HepG2 (cell line): ENCODE results near the gene LZTR1. TPM values are rescaled to one million over a fixed set of nuclear protein-coding genes. Genes with fewer than 3 reads are reported as not detected.
A peak's percentile ranks its signal among the peaks of the same experiment; 100 is the strongest.

ENCODE experiments used
- CBX2 ChIP-seq, 2 experiments: fragments of 200-600 bp in 1 of 2; sonication (generic); formaldehyde crosslinking in 1 of 2; IDR thresholded peaks; 2 replicates each; pipeline versions ENCODE4 v1.7.0 to v1.8.1; 2018 to 2022; ENCODE audit warnings: low read depth in 2 of 2, low read length in 1 of 2, mild to moderate bottlenecking in 1 of 2, missing genetic modification reagents in 1 of 2
- EZH2 ChIP-seq: conservative IDR thresholded peaks from 2 replicates; pipeline ENCODE4 v1.6.1; 2012; ENCODE audit warnings: mild to moderate bottlenecking, low read depth, low read length, moderate library complexity
- FOXK2 ChIP-seq: fragments of 450-650 bp; IDR thresholded peaks from 2 replicates; pipeline ENCODE4 v1.6.1; 2016
- GZF1 ChIP-seq: sonication (generic); formaldehyde crosslinking; IDR thresholded peaks from 2 replicates; pipeline ENCODE4 v1.5.1; 2020; ENCODE audit warnings: mild to moderate bottlenecking, missing genetic modification reagents
- MAZ ChIP-seq, 2 experiments: sonication (generic) in 1 of 2; formaldehyde crosslinking in 1 of 2; IDR thresholded peaks; 2 replicates each; pipeline versions ENCODE4 v1.5.0 to v1.6.1; 2012 to 2020; ENCODE audit warnings: low read depth in 2 of 2, mild to moderate bottlenecking in 2 of 2, borderline replicate concordance in 1 of 2, improper control_type of control experiment in 1 of 2, low read length in 1 of 2, missing genetic modification reagents in 1 of 2, moderate library complexity in 1 of 2
- MBD4 ChIP-seq: IDR thresholded peaks from 2 replicates; pipeline ENCODE4 v1.6.1; 2012; ENCODE audit warnings: low read length, inconsistent platforms, borderline replicate concordance
- MIER2 ChIP-seq: IDR thresholded peaks from 2 replicates; pipeline ENCODE4 v1.6.1; 2016; ENCODE audit warnings: missing biosample characterization, missing genetic modification reagents
- MTF2 ChIP-seq: sonication (generic); formaldehyde crosslinking; IDR thresholded peaks from 2 replicates; pipeline ENCODE4 v1.5.0; 2020; ENCODE audit warnings: missing genetic modification reagents, borderline replicate concordance
- NFE2 ChIP-seq: sonication (generic); formaldehyde crosslinking; IDR thresholded peaks from 2 replicates; pipeline ENCODE4 v1.4.0; 2020; ENCODE audit warnings: missing genetic modification reagents
- NR3C1 ChIP-seq: sonication (generic); formaldehyde crosslinking; IDR thresholded peaks from 2 replicates; pipeline ENCODE4 v1.4.0; 2020; ENCODE audit warnings: missing genetic modification reagents
- PHF20 ChIP-seq: sonication (generic); formaldehyde crosslinking; IDR thresholded peaks from 2 replicates; pipeline ENCODE4 v1.5.0; 2020; ENCODE audit warnings: mild to moderate bottlenecking, missing genetic modification reagents
- REL ChIP-seq: sonication (generic); formaldehyde crosslinking; conservative IDR thresholded peaks from 2 replicates; pipeline ENCODE4 v1.8.0; 2022; ENCODE audit warnings: mild to moderate bottlenecking, missing genetic modification reagents, moderate library complexity
- SMARCC2 ChIP-seq: fragments of 450-650 bp; IDR thresholded peaks from 2 replicates; pipeline ENCODE4 v1.6.1; 2017; ENCODE audit warnings: antibody characterized with exemption, mild to moderate bottlenecking
- SRSF9 ChIP-seq: fragments of 200-400 bp; formaldehyde crosslinking; IDR thresholded peaks from 2 replicates; pipeline ENCODE4 v1.6.1; 2018; ENCODE audit warnings: borderline replicate concordance, mild to moderate bottlenecking, low read depth, low read length; ENCODE audit not compliant: insufficient read depth, poor library complexity, severe bottlenecking
- STAT5B ChIP-seq: sonication (generic); formaldehyde crosslinking; IDR thresholded peaks from 2 replicates; pipeline ENCODE4 v1.4.0; 2020; ENCODE audit warnings: missing genetic modification reagents
- SYNCRIP ChIP-seq: fragments of 200-400 bp; formaldehyde crosslinking; IDR thresholded peaks from 2 replicates; pipeline ENCODE4 v1.6.1; 2018; ENCODE audit warnings: mild to moderate bottlenecking, low read depth, low read length; ENCODE audit not compliant: insufficient read depth
- ZMYM3 ChIP-seq: sonication (generic); formaldehyde crosslinking; IDR thresholded peaks from 2 replicates; pipeline ENCODE4 v1.5.1; 2020; ENCODE audit warnings: mild to moderate bottlenecking, missing genetic modification reagents
- ZNF10 ChIP-seq: sonication (generic); formaldehyde crosslinking; IDR thresholded peaks from 2 replicates; pipeline ENCODE4 v1.4.0; 2020; ENCODE audit warnings: mild to moderate bottlenecking, low read depth, missing genetic modification reagents, borderline replicate concordance
- ZNF614 ChIP-seq: IDR thresholded peaks from 2 replicates; pipeline ENCODE4 v1.6.1; 2018; ENCODE audit warnings: missing biosample characterization, missing genetic modification reagents, inconsistent platforms, borderline replicate concordance
- ZNF619 ChIP-seq: sonication (generic); formaldehyde crosslinking; IDR thresholded peaks from 2 replicates; pipeline ENCODE4 v1.4.0; 2020; ENCODE audit warnings: mild to moderate bottlenecking, missing genetic modification reagents
- ZNF776 ChIP-seq: sonication (generic); formaldehyde crosslinking; IDR thresholded peaks from 2 replicates; pipeline ENCODE4 v1.4.0; 2020; ENCODE audit warnings: mild to moderate bottlenecking, missing genetic modification reagents
- ZSCAN20 ChIP-seq: sonication (generic); formaldehyde crosslinking; IDR thresholded peaks from 2 replicates; pipeline ENCODE4 v1.4.0; 2020; ENCODE audit warnings: missing genetic modification reagents, mild to moderate bottlenecking, borderline replicate concordance
- ZZZ3 ChIP-seq: sonication (generic); formaldehyde crosslinking; IDR thresholded peaks from 2 replicates; pipeline ENCODE4 v1.4.0; 2020; ENCODE audit warnings: missing genetic modification reagents, mild to moderate bottlenecking, borderline replicate concordance
- polyA plus RNA-seq, 8 experiments: library from polyadenylated mRNA; depleted of rRNA in 3 of 8; stranded (reverse) in 7 of 8; unstranded in 1 of 8; fragments of >200 nt; fragmentation: Illumina TruSeq in 4 of 8; extraction: Trizol in 4 of 8; gene quantifications; 2 replicates each; pipeline versions ENCODE4 v1.2.1 to v1.2.3, GENCODE V29; 2011 to 2016; ENCODE audit warnings: low read depth in 4 of 8, missing spikeins in 1 of 8, mixed read lengths in 1 of 8; ENCODE audit not compliant: insufficient read depth in 1 of 8
- total RNA-seq, 5 experiments: library from RNA; depleted of rRNA; stranded (reverse); fragments of >200 nt; fragmentation: Illumina TruSeq; extraction: Trizol; gene quantifications; 2 replicates each; pipeline ENCODE4 v1.2.3, GENCODE V29; 2016; ENCODE audit warnings: low read depth in 1 of 5
- TF ChIP-seq, protein P1 (sequence below): IDR thresholded peaks from 2 replicates; pipeline ENCODE4 v1.4.0; 2020; ENCODE audit warnings: mild to moderate bottlenecking, missing genetic modification reagents
- TF ChIP-seq, protein P2 (sequence below): sonication (generic); formaldehyde crosslinking; IDR thresholded peaks from 2 replicates; pipeline ENCODE4 v1.8.0; 2022; ENCODE audit warnings: low read depth, missing genetic modification reagents

The LZTR1 gene
- total and polyA plus RNA-seq, 2 of the 13 experiments (the other 11 are each of a cell fraction or from before 2014, with no cell fraction given): 21.8 to 22.4 TPM

DNA sequence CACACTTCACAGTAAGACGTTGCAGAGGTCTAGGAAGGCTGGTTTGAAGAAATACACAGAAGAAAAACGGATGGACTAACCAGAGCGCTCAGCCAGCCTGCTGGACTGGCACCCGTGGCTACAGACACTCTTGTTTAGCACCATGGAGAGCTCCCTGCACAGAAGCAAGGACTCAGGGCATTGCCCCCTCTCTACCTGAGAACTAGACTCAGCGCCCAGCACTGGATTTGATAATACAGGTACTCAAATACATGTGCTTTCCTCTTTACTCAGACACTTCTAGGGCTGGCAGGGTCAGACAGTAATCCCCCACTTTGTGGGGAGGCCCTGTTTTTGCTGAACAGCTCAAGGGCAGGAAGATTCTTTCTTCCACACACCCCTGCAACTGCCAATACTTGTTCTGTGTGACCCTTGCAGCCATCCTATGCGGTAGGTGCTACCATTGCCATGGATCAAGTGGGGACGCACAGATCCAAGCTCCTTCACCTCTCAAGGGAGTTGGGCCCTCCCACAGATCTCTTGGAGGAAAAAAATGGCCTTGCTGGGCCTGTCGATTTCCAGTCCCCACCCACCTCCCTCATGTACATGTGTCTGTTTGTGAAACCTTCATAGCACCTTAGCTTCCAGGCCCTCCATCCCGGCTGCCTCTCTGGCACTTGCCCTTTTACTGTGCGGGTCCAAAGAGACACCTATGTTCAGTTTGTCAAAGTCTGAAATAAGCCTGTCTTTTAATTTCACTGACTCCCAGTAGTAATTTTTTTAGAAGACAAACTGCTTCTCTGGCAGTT is 27.7 kb downstream of the LZTR1 start (continued):
- no peak for TF ChIP-seq ZMYM3 (CRISPR knock-in tag)
- no peak; the same call in 1 of the 2 replicates for TF ChIP-seq PHF20
- no peak for TF ChIP-seq ZSCAN20 (CRISPR knock-in tag)
- TF ChIP-seq ZNF614 (CRISPR knock-in tag): peak; percentile 62; the same call in 1 of the 2 replicates
- TF ChIP-seq ZNF619 (CRISPR knock-in tag): no peak
- no peak for TF ChIP-seq ZNF10 (CRISPR knock-in tag)
- no peak for TF ChIP-seq EZH2
- TF ChIP-seq SRSF9: no peak
- no peak for TF ChIP-seq MTF2
- no peak; the same call in 1 of the 2 replicates for TF ChIP-seq REL (CRISPR knock-in tag)
- TF ChIP-seq GZF1 (CRISPR knock-in tag): no peak
- TF ChIP-seq, protein P1, sequence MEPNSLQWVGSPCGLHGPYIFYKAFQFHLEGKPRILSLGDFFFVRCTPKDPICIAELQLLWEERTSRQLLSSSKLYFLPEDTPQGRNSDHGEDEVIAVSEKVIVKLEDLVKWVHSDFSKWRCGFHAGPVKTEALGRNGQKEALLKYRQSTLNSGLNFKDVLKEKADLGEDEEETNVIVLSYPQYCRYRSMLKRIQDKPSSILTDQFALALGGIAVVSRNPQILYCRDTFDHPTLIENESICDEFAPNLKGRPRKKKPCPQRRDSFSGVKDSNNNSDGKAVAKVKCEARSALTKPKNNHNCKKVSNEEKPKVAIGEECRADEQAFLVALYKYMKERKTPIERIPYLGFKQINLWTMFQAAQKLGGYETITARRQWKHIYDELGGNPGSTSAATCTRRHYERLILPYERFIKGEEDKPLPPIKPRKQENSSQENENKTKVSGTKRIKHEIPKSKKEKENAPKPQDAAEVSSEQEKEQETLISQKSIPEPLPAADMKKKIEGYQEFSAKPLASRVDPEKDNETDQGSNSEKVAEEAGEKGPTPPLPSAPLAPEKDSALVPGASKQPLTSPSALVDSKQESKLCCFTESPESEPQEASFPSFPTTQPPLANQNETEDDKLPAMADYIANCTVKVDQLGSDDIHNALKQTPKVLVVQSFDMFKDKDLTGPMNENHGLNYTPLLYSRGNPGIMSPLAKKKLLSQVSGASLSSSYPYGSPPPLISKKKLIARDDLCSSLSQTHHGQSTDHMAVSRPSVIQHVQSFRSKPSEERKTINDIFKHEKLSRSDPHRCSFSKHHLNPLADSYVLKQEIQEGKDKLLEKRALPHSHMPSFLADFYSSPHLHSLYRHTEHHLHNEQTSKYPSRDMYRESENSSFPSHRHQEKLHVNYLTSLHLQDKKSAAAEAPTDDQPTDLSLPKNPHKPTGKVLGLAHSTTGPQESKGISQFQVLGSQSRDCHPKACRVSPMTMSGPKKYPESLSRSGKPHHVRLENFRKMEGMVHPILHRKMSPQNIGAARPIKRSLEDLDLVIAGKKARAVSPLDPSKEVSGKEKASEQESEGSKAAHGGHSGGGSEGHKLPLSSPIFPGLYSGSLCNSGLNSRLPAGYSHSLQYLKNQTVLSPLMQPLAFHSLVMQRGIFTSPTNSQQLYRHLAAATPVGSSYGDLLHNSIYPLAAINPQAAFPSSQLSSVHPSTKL (CRISPR knock-in tag): peak; percentile 63; the same call in 1 of the 2 replicates
- no peak for TF ChIP-seq NR3C1 (CRISPR knock-in tag)
- TF ChIP-seq NFE2 (CRISPR knock-in tag): no peak
- TF ChIP-seq CBX2 (IDR thresholded peaks at IDR 0.05; ENCODE audit: low read depth, low read length): no peak
- no peak for TF ChIP-seq CBX2 (CRISPR knock-in tag; IDR thresholded peaks at IDR 0.05; ENCODE audit: low read depth)
- no peak for TF ChIP-seq ZZZ3
- TF ChIP-seq SMARCC2: no peak
- no peak for TF ChIP-seq FOXK2
- TF ChIP-seq ZNF776 (CRISPR knock-in tag): no peak
- peak; percentile 99 for TF ChIP-seq MIER2 (CRISPR knock-in tag)
- TF ChIP-seq SYNCRIP: no peak
- no peak for TF ChIP-seq MBD4
- TF ChIP-seq STAT5B (CRISPR knock-in tag): peak; percentile 80; the same call in 1 of the 2 replicates
- TF ChIP-seq, protein P2, sequence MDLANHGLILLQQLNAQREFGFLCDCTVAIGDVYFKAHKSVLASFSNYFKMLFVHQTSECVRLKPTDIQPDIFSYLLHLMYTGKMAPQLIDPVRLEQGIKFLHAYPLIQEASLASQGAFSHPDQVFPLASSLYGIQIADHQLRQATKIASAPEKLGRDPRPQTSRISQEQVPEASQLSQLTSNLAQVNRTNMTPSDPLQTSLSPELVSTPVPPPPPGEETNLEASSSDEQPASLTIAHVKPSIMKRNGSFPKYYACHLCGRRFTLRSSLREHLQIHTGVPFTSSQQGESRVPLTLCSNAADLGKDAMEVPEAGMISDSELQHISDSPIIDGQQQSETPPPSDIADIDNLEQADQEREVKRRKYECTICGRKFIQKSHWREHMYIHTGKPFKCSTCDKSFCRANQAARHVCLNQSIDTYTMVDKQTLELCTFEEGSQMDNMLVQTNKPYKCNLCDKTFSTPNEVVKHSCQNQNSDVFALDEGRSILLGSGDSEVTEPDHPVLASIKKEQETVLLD (CRISPR knock-in tag): no peak
- TF ChIP-seq MAZ (IDR thresholded peaks at IDR 0.05; ENCODE audit: borderline replicate concordance, low read depth, low read length): no peak; the same call in 1 of the 2 replicates
- TF ChIP-seq MAZ (CRISPR knock-in tag; IDR thresholded peaks at IDR 0.05; ENCODE audit: low read depth): peak; percentile 55; the same call in 1 of the 2 replicates
